Measurements from ENCODE around the gene SLC16A7. TPM values are rescaled to one million over a fixed set of nuclear protein-coding genes. Genes with fewer than 3 reads are reported as not detected.

The SLC16A7 gene
- total and polyA plus RNA-seq, 9 donors: 1.5 to 9.7 (median 4.0) TPM

GRCh38 chr12:59643550-59643949 lies 47.7 kb downstream of the SLC16A7 start:
- no peak for DNase-seq
- WGBS (ENCODE audit: insufficient coverage): 20% methylated on average over 1 of the region's 3 CpGs
- no peaks in the 10 kb centered on the region for H3K27me3 ChIP-seq (ENCODE audit: control insufficient read depth, insufficient read depth, low read length)

GRCh38 chr12:59645242-59645641 lies 49.4 kb downstream of the SLC16A7 start:
- no peak for DNase-seq
- Histone ChIP-seq H3K9me3 (replicated peaks; ENCODE audit: control insufficient read depth, low read depth, low read length) (no peaks in the 10 kb centered on the region), H3K27ac (ENCODE audit: low read length) (no peak overlapping the region), H3K4me1 (ENCODE audit: control insufficient read depth, insufficient read depth, low read length) (no peaks in the 10 kb centered on the region), H3K27me3 (ENCODE audit: control insufficient read depth, insufficient read depth, low read length) (no peaks in the 10 kb centered on the region), H3K4me3 (ENCODE audit: low read length) (no peak overlapping the region), H3K36me3 (ENCODE audit: control insufficient read depth, insufficient read depth, low read length) (no peaks in the 10 kb centered on the region)
- WGBS (ENCODE audit: insufficient coverage): no CpG with 5 or more reads among the region's 1 CpG

More at GRCh38 chr12:59643550-59643949, 47.7 kb downstream of the SLC16A7 start:
- H3K4me1 ChIP-seq (ENCODE audit: control insufficient read depth, insufficient read depth, low read length): no peaks in the 10 kb centered on the region
- no peak overlapping the region for H3K4me3 ChIP-seq (ENCODE audit: low read length)
- no peak overlapping the region for H3K27ac ChIP-seq (ENCODE audit: low read length)
- no peaks in the 10 kb centered on the region for H3K36me3 ChIP-seq (ENCODE audit: control insufficient read depth, insufficient read depth, low read length)
- H3K9me3 ChIP-seq (replicated peaks; ENCODE audit: control insufficient read depth, low read depth, low read length): no peaks in the 10 kb centered on the region

GRCh38 chr12:59646636-59647035 lies 50.8 kb downstream of the SLC16A7 start:
- no peak overlapping the region for H3K4me3 ChIP-seq (ENCODE audit: low read length)
- no peaks in the 10 kb centered on the region for H3K4me1 ChIP-seq (ENCODE audit: control insufficient read depth, insufficient read depth, low read length)
- H3K9me3 ChIP-seq (replicated peaks; ENCODE audit: control insufficient read depth, low read depth, low read length): no peaks in the 10 kb centered on the region

DNA sequence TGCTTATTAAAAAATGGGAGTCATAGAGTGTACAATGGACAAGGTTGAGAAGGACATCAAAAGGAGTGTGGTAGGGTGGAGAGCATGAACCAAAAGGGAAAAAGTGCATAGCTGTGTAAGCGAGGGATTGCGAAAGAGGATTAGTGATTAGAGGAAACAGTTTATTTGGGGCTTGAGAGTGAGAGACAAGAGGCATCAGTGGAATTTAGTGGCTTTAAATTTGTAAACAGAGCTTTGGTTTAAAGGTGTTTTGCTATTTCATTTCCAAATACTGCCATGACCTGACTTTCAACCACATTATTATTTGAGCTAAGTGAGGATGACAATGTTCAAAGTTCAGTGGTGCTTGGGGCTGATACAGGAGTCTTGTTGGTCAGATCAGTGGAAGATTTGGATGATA lies 53.4 kb downstream of the SLC16A7 start:
- H3K27me3 ChIP-seq (ENCODE audit: control insufficient read depth, insufficient read depth, low read length): no peaks in the 10 kb centered on the region
- WGBS (ENCODE audit: insufficient coverage): 95% methylated on average over 2 of the region's 2 CpGs
- H3K27ac ChIP-seq (ENCODE audit: low read length): no peak overlapping the region
- no peak for DNase-seq
- no peaks in the 10 kb centered on the region for H3K4me1 ChIP-seq (ENCODE audit: control insufficient read depth, insufficient read depth, low read length)
- H3K9me3 ChIP-seq (replicated peaks; ENCODE audit: control insufficient read depth, low read depth, low read length): no peaks in the 10 kb centered on the region
- H3K36me3 ChIP-seq (ENCODE audit: control insufficient read depth, insufficient read depth, low read length): no peaks in the 10 kb centered on the region
- no peak overlapping the region for H3K4me3 ChIP-seq (ENCODE audit: low read length)

More at GRCh38 chr12:59646636-59647035, 50.8 kb downstream of the SLC16A7 start:
- no peak overlapping the region for H3K27ac ChIP-seq (ENCODE audit: low read length)
- DNase-seq: no peak
- no peaks in the 10 kb centered on the region for H3K36me3 ChIP-seq (ENCODE audit: control insufficient read depth, insufficient read depth, low read length)
- no peaks in the 10 kb centered on the region for H3K27me3 ChIP-seq (ENCODE audit: control insufficient read depth, insufficient read depth, low read length)

DNA sequence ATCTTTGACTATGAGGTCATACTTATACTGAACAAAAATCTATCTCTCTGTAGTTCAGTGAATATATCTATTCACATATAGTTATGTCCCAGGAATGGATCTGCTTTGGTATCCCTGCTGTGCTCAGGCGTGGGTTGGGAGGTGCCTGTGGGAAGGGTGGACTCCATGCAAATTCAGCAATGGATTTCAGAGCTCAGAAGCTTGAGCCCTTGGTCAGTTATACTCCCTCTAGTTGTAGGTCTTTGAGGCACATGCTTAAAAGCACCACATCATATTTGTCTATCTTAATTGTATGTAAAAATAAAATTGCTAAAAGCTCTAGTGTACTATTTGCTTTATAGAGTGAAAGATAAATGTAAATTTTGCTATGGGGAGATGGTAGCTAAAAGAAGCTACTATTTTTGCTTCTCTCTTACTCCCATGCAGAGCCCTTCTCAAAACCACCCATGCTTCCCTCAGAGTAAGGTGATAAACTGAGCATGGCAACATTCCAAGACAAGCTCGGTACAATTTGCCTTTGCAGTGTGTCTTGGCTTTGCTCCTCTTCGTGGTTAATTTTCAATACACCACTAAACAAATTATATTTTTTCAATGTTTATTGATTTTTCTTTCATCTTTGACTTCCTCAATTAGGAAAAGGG lies 54.9 kb downstream of the SLC16A7 start:
- Histone ChIP-seq H3K4me3 (ENCODE audit: low read length) (no peak overlapping the region), H3K27me3 (ENCODE audit: control insufficient read depth, insufficient read depth, low read length) (no peaks in the 10 kb centered on the region), H3K9me3 (replicated peaks; ENCODE audit: control insufficient read depth, low read depth, low read length) (no peaks in the 10 kb centered on the region), H3K27ac (ENCODE audit: low read length) (no peak overlapping the region), H3K4me1 (ENCODE audit: control insufficient read depth, insufficient read depth, low read length) (no peaks in the 10 kb centered on the region), H3K36me3 (ENCODE audit: control insufficient read depth, insufficient read depth, low read length) (no peaks in the 10 kb centered on the region)
- no peak for DNase-seq
- WGBS (ENCODE audit: insufficient coverage): no CpG with 5 or more reads among the region's 3 CpGs

DNA sequence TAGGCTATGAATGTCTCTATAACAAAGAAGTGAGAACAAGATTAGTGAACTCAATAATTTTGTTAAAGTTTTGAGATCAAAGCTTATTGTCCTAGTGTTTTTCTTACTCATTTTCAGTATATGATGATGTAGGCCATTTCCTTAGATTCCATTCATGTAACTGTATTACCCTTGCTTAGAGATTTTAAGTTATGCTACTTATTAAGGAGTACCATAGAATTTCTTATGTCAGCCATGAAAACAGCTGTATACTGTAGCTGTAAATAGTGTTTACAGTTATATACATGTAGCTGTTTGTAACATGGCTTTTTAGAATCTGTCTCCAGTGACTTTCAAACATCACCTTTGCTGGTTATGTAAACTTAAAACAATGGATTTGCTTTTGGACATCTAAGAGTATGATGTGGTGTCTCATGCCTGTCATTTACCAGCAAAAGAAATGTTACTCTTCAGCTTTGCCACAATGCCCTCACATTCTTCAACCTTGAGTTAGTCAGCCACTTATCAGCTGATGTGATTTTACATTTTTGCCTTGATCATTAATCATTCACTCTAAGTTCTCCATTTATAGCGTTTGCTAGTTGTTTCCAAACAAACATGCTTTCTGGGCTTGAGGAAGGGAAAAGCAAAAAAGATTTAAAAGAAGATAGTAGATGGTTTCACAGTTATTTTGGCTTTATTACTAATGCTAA lies 55.5 kb downstream of the SLC16A7 start:
- Histone ChIP-seq H3K36me3 (ENCODE audit: control insufficient read depth, insufficient read depth, low read length) (no peaks in the 10 kb centered on the region), H3K4me1 (ENCODE audit: control insufficient read depth, insufficient read depth, low read length) (no peaks in the 10 kb centered on the region), H3K9me3 (replicated peaks; ENCODE audit: control insufficient read depth, low read depth, low read length) (no peaks in the 10 kb centered on the region), H3K27ac (ENCODE audit: low read length) (no peak overlapping the region), H3K27me3 (ENCODE audit: control insufficient read depth, insufficient read depth, low read length) (no peaks in the 10 kb centered on the region), H3K4me3 (ENCODE audit: low read length) (no peak overlapping the region)
- WGBS (ENCODE audit: insufficient coverage): no CpG with 5 or more reads among the region's 1 CpG
- DNase-seq: no peak

DNA sequence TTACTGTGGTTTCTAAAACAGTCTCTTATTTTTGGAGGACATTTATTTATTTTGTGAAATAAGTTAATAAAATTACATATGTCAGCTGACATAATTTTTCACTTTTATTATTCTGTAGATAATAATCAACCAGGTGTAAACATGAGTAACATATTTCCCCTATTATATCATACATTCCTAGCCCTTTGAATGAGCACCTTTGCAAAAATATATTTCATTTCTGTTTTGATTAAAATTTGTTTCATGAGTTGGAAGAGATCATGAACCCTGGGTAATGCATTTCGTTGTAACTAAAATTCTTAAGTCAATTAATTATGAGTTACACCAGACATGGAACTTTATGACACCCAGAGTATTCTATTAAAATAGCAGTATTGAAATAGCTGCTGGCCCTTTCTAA lies 56.3 kb downstream of the SLC16A7 start:
- H3K4me1 ChIP-seq (ENCODE audit: control insufficient read depth, insufficient read depth, low read length): no peaks in the 10 kb centered on the region
- H3K4me3 ChIP-seq (ENCODE audit: low read length): no peak overlapping the region
- WGBS (ENCODE audit: insufficient coverage): no CpG with 5 or more reads among the region's 1 CpG
- no peaks in the 10 kb centered on the region for H3K27me3 ChIP-seq (ENCODE audit: control insufficient read depth, insufficient read depth, low read length)
- no peak overlapping the region for H3K27ac ChIP-seq (ENCODE audit: low read length)
- H3K9me3 ChIP-seq (replicated peaks; ENCODE audit: control insufficient read depth, low read depth, low read length): no peaks in the 10 kb centered on the region
- no peaks in the 10 kb centered on the region for H3K36me3 ChIP-seq (ENCODE audit: control insufficient read depth, insufficient read depth, low read length)
- DNase-seq: no peak

- Histone ChIP-seq H3K36me3 (ENCODE audit: control insufficient read depth, insufficient read depth, low read length) (no peaks in the 10 kb centered on the region), H3K27ac (ENCODE audit: low read length) (no peak overlapping the region), H3K9me3 (replicated peaks; ENCODE audit: control insufficient read depth, low read depth, low read length) (no peaks in the 10 kb centered on the region), H3K4me1 (ENCODE audit: control insufficient read depth, insufficient read depth, low read length) (no peaks in the 10 kb centered on the region), H3K27me3 (ENCODE audit: control insufficient read depth, insufficient read depth, low read length) (no peaks in the 10 kb centered on the region), H3K4me3 (ENCODE audit: low read length) (no peak overlapping the region)
- no peak for DNase-seq
Observed at GRCh38 chr12:59654061-59654460, 58.2 kb downstream of the SLC16A7 start.

DNA sequence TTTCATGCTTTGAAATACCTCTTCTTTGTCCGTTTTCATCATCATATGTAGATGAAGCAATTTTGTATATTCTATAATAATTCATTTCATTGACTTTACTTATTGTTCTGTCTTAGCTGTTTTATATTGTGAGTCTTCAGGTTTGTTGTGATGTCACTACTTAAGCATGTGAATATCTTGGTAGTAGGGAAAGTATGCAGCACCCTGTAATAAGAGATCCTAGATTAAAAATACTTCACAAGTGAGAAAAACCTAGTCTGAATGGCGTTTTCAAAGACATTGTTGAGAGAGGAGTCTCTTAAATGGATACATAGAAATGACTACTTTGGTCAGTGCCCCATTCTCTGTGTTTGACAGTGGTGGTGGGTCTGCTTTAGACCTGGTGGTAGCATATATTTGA lies 61.4 kb downstream of the SLC16A7 start:
- Histone ChIP-seq H3K4me1 (ENCODE audit: control insufficient read depth, insufficient read depth, low read length) (no peaks in the 10 kb centered on the region), H3K9me3 (replicated peaks; ENCODE audit: control insufficient read depth, low read depth, low read length) (no peaks in the 10 kb centered on the region), H3K27me3 (ENCODE audit: control insufficient read depth, insufficient read depth, low read length) (no peaks in the 10 kb centered on the region), H3K36me3 (ENCODE audit: control insufficient read depth, insufficient read depth, low read length) (no peaks in the 10 kb centered on the region), H3K4me3 (ENCODE audit: low read length) (no peak overlapping the region), H3K27ac (ENCODE audit: low read length) (no peak overlapping the region)
- WGBS (ENCODE audit: insufficient coverage): no CpG with 5 or more reads among the region's 2 CpGs
- no peak for DNase-seq

DNA sequence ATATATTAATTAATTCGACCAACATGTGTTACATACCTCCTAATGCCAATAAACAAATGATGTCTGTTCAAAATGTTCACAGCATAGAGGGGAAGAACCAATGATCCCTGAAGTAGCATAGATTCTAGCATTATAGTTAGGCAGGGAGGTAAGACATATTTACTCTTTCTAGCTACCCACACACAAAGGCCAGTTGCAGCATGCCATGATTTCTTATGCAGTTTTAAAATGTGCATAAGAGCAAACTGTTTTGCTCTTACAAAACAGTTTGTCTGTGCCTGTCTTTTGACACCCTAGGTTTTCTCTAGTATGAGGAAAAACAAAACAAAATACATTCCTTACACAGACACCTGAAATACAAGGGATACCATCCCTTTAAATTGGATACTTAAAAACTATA lies 61.9 kb downstream of the SLC16A7 start:
- Histone ChIP-seq H3K27ac (ENCODE audit: low read length) (no peak overlapping the region), H3K4me1 (ENCODE audit: control insufficient read depth, insufficient read depth, low read length) (no peaks in the 10 kb centered on the region), H3K27me3 (ENCODE audit: control insufficient read depth, insufficient read depth, low read length) (no peaks in the 10 kb centered on the region), H3K36me3 (ENCODE audit: control insufficient read depth, insufficient read depth, low read length) (no peaks in the 10 kb centered on the region), H3K9me3 (replicated peaks; ENCODE audit: control insufficient read depth, low read depth, low read length) (no peaks in the 10 kb centered on the region), H3K4me3 (ENCODE audit: low read length) (no peak overlapping the region)
- no peak for DNase-seq
- WGBS (ENCODE audit: insufficient coverage): no CpG with 5 or more reads among the region's 1 CpG
